Activated T-helper 2 cell treated with anti-CD3 and anti-CD28 coated beads, Interferon-gamma antibody, Interleukin-2, Interleukin-4, amounts not matched to agents 10 μg/mL and 5 μg/mL and 100 μg/mL, durations not matched to agents 14 hours and 24 hours and 36 hours (primary cell): ENCODE results near the gene CD300E. TPM values are rescaled to one million over a fixed set of nuclear protein-coding genes. Genes with fewer than 3 reads are reported as not detected.
"Not testable (repeated sequence)": the region's sequence is repeated elsewhere in the genome, so short reads cannot be mapped to it uniquely, and the experiment has no call there.

Experiments
- DNase-seq: peaks from one replicate; pipeline ENCODE4 v3.0.0; 2021; ENCODE audit warnings: low spot score
- H3K27ac Mint-ChIP-seq: one replicate; pipeline ENCODE4 v1.8.0; 2021; ENCODE audit warnings: mixed read lengths
- H3K27me3 Mint-ChIP-seq: one replicate; pipeline ENCODE4 v1.8.0; 2021; ENCODE audit warnings: low read depth, mixed read lengths
- H3K36me3 Mint-ChIP-seq: one replicate; pipeline ENCODE4 v1.8.0; 2021; ENCODE audit warnings: low read depth, mixed read lengths
- H3K4me1 Mint-ChIP-seq: one replicate; pipeline ENCODE4 v1.8.0; 2021; ENCODE audit warnings: low read depth, mixed read lengths
- H3K4me3 Mint-ChIP-seq: one replicate; pipeline ENCODE4 v1.8.0; 2021; ENCODE audit warnings: low read depth, mild to moderate bottlenecking, moderate library complexity, mixed read lengths
- H3K9me3 Mint-ChIP-seq: one replicate; pipeline ENCODE4 v1.8.0; 2021; ENCODE audit warnings: mixed read lengths
- intact Hi-C: fragments of 100-400 bp; cut with micrococcal nuclease; formaldehyde crosslinking; loops from one replicate; pipeline ENCODE4 v1.15.1; 2023
- total RNA-seq: library from RNA; stranded (reverse); gene quantifications from 2 replicates; pipeline ENCODE4 v1.2.3, GENCODE V29; 2022

Gene CD300E
- total RNA-seq, 1 donor from 2014 or later, result not detected

- Mint-ChIP-seq H3K9me3 (no peaks in the 10 kb centered on the region), H3K4me3 (no peak overlapping the region), H3K4me1 (peaks cover 5% of the 10 kb centered on the region), H3K27ac (no peak overlapping the region), H3K27me3 (peaks cover 40% of the 10 kb centered on the region), H3K36me3 (no peaks in the 10 kb centered on the region)
- intact Hi-C loops, result no loop called here
- no peak for DNase-seq
These were observed 8.2 kb upstream of the CD300E start for GRCh38 chr17:74631468-74632450.

GRCh38 chr17:74630251-74630650 is 6.7 kb upstream of the CD300E start:
- H3K36me3 Mint-ChIP-seq, intact Hi-C loops, H3K4me1 Mint-ChIP-seq, H3K4me3 Mint-ChIP-seq, H3K9me3 Mint-ChIP-seq, DNase-seq, H3K27ac Mint-ChIP-seq: not testable (repeated sequence)
- peaks cover 48% of the 10 kb centered on the region for H3K27me3 Mint-ChIP-seq

GRCh38 chr17:74625661-74626060 is 2.1 kb upstream of the CD300E start:
- Mint-ChIP-seq H3K36me3 (no peaks in the 10 kb centered on the region), H3K4me1 (no peaks in the 10 kb centered on the region), H3K27me3 (peaks cover 55% of the 10 kb centered on the region), H3K9me3 (no peaks in the 10 kb centered on the region), H3K4me3 (no peak overlapping the region), H3K27ac (no peak overlapping the region)
- intact Hi-C loops, result no loop called here
- no peak for DNase-seq

GRCh38 chr17:74624131-74624530 is 593 bp upstream of the CD300E start:
- H3K4me3 Mint-ChIP-seq, result no peak overlapping the region
- peaks cover 52% of the 10 kb centered on the region for H3K27me3 Mint-ChIP-seq
- intact Hi-C loops, result no loop called here
- no peak overlapping the region for H3K27ac Mint-ChIP-seq
- no peak for DNase-seq
- no peaks in the 10 kb centered on the region for H3K9me3 Mint-ChIP-seq
- H3K4me1 Mint-ChIP-seq, result no peaks in the 10 kb centered on the region
- H3K36me3 Mint-ChIP-seq, result no peaks in the 10 kb centered on the region

- Mint-ChIP-seq H3K27me3 (peaks cover 47% of the 10 kb centered on the region), H3K4me1 (no peaks in the 10 kb centered on the region), H3K36me3 (no peaks in the 10 kb centered on the region), H3K27ac (no peak overlapping the region), H3K9me3 (no peaks in the 10 kb centered on the region), H3K4me3 (no peak overlapping the region)
- intact Hi-C loops, result no loop called here
- DNase-seq, result no peak
These were observed 4.4 kb downstream of the CD300E start for GRCh38 chr17:74619077-74619673.

- Mint-ChIP-seq H3K4me1 (no peaks in the 10 kb centered on the region), H3K4me3 (no peak overlapping the region), H3K36me3 (no peaks in the 10 kb centered on the region), H3K27me3 (peaks cover 43% of the 10 kb centered on the region), H3K9me3 (no peaks in the 10 kb centered on the region), H3K27ac (no peak overlapping the region)
- intact Hi-C loops, result no loop called here
- DNase-seq, result no peak
These were observed 5.1 kb downstream of the CD300E start for GRCh38 chr17:74618451-74618850.

GRCh38 chr17:74616696-74617095 is 6.8 kb downstream of the CD300E start:
- Mint-ChIP-seq H3K36me3 (no peaks in the 10 kb centered on the region), H3K4me1 (peaks cover 3% of the 10 kb centered on the region), H3K27ac (no peak overlapping the region)

GRCh38 chr17:74612046-74612445 is 11.5 kb downstream of the CD300E start:
- no peak for DNase-seq
- Mint-ChIP-seq H3K4me3 (no peak overlapping the region), H3K4me1 (peaks cover 3% of the 10 kb centered on the region), H3K27ac (no peak overlapping the region), H3K36me3 (no peaks in the 10 kb centered on the region), H3K27me3 (peaks cover 18% of the 10 kb centered on the region), H3K9me3 (no peaks in the 10 kb centered on the region)
- intact Hi-C loops, result no loop called here

More at GRCh38 chr17:74616696-74617095, 6.8 kb downstream of the CD300E start:
- intact Hi-C loops, result no loop called here
- Mint-ChIP-seq H3K27me3 (peaks cover 34% of the 10 kb centered on the region), H3K9me3 (no peaks in the 10 kb centered on the region), H3K4me3 (no peak overlapping the region)
- DNase-seq, result no peak

GRCh38 chr17:74610108-74610507 is 13.4 kb downstream of the CD300E start:
- intact Hi-C loops, result no loop called here
- peaks cover 3% of the 10 kb centered on the region for H3K4me1 Mint-ChIP-seq
- H3K9me3 Mint-ChIP-seq, result no peaks in the 10 kb centered on the region
- H3K27me3 Mint-ChIP-seq, result peaks cover 15% of the 10 kb centered on the region
- no peak overlapping the region for H3K4me3 Mint-ChIP-seq
- no peak overlapping the region for H3K27ac Mint-ChIP-seq
- no peak for DNase-seq
- no peaks in the 10 kb centered on the region for H3K36me3 Mint-ChIP-seq

- no peaks in the 10 kb centered on the region for H3K36me3 Mint-ChIP-seq
- H3K27ac Mint-ChIP-seq, result no peak overlapping the region
- H3K4me3 Mint-ChIP-seq, result no peak overlapping the region
- H3K4me1 Mint-ChIP-seq, result peaks cover 3% of the 10 kb centered on the region
- intact Hi-C loops, result no loop called here
- H3K27me3 Mint-ChIP-seq, result peaks cover 13% of the 10 kb centered on the region
- no peaks in the 10 kb centered on the region for H3K9me3 Mint-ChIP-seq
- DNase-seq, result no peak
These were observed 15.0 kb downstream of the CD300E start for GRCh38 chr17:74608511-74608910.

- Mint-ChIP-seq H3K27ac (no peak overlapping the region), H3K36me3 (no peaks in the 10 kb centered on the region), H3K27me3 (peaks cover 15% of the 10 kb centered on the region), H3K9me3 (no peaks in the 10 kb centered on the region), H3K4me3 (no peak overlapping the region), H3K4me1 (peaks cover 2% of the 10 kb centered on the region)
- intact Hi-C loops, result no loop called here
- DNase-seq, result no peak
These were observed 16.3 kb downstream of the CD300E start for GRCh38 chr17:74607221-74607620.

GRCh38 chr17:74606050-74606449 is 17.5 kb downstream of the CD300E start:
- intact Hi-C loops, result no loop called here
- Mint-ChIP-seq H3K36me3 (no peaks in the 10 kb centered on the region), H3K4me3 (no peak overlapping the region), H3K27ac (no peak overlapping the region), H3K4me1 (peaks cover 3% of the 10 kb centered on the region), H3K27me3 (peaks cover 19% of the 10 kb centered on the region), H3K9me3 (no peaks in the 10 kb centered on the region)
- no peak for DNase-seq

GRCh38 chr17:74605361-74605760 is 18.2 kb downstream of the CD300E start:
- DNase-seq, result no peak
- H3K36me3 Mint-ChIP-seq, result no peaks in the 10 kb centered on the region
- no peaks in the 10 kb centered on the region for H3K9me3 Mint-ChIP-seq
- H3K4me3 Mint-ChIP-seq, result no peak overlapping the region
- peaks cover 3% of the 10 kb centered on the region for H3K4me1 Mint-ChIP-seq
- intact Hi-C loops, result no loop called here
- no peak overlapping the region for H3K27ac Mint-ChIP-seq
- peaks cover 21% of the 10 kb centered on the region for H3K27me3 Mint-ChIP-seq
